IMR-90 (cell line): ENCODE data around the gene CFAP97. TPM values are rescaled to one million over a fixed set of nuclear protein-coding genes. Genes with fewer than 3 reads are reported as not detected.

Experiments
- ATAC-seq: fragments of 200-7000 bp; cut with Tn5 transposase; 2 replicates; pipeline ENCODE4 v1.9.1; 2020; ENCODE audit warnings: low read depth, mild to moderate bottlenecking, moderate library complexity
- BruUV-seq: library from RNA; stranded (reverse); fragments of 400-500 nt; replicated peaks from 2 replicates; lab custom pipeline; 2021; lab: Mats Ljungman, UMichigan
- CTCF ChIA-PET: fragments of 300-600 bp; formaldehyde crosslinking; extraction: SDS; loops from one replicate; lab custom pipeline; 2021; ENCODE audit warnings: antibody characterized with exemption; lab: Yijun Ruan, JAX
- POLR2A ChIA-PET: fragments of 300-600 bp; sonication (Branson Sonifier 250); formaldehyde crosslinking; loops from one replicate; lab custom pipeline; 2022; ENCODE audit warnings: antibody characterized with exemption; ENCODE audit not compliant: unreplicated experiment; lab: Charles Lee
- DNase-seq: peaks from one replicate; pipeline ENCODE4 v3.0.0; 2013
- H2AFZ ChIP-seq: replicated peaks from 2 replicates; pipeline ENCODE3; 2013; ENCODE audit warnings: low read length, mild to moderate bottlenecking; ENCODE audit not compliant: poor library complexity
- H2AK5ac ChIP-seq: 2 replicates; pipeline ENCODE4 v1.6.1; 2013; ENCODE audit warnings: low read depth, low read length, inconsistent platforms
- H2AK9ac ChIP-seq: replicated peaks from 2 replicates; pipeline ENCODE3; 2013; ENCODE audit warnings: mild to moderate bottlenecking, low read depth, low read length, moderate library complexity; ENCODE audit not compliant: poor library complexity
- H2BK120ac ChIP-seq: 2 replicates; pipeline ENCODE4 v1.6.1; 2013; ENCODE audit warnings: low read depth, low read length, inconsistent platforms
- H2BK15ac ChIP-seq: 3 replicates; pipeline ENCODE4 v1.6.1; 2013; ENCODE audit warnings: low read depth, low read length, inconsistent platforms
- H2BK20ac ChIP-seq: 2 replicates; pipeline ENCODE4 v1.6.1; 2013; ENCODE audit warnings: low read depth, mild to moderate bottlenecking, inconsistent platforms, low read length, moderate library complexity
- H2BK5ac ChIP-seq: 2 replicates; pipeline ENCODE4 v1.6.1; 2013; ENCODE audit warnings: mild to moderate bottlenecking, low read depth, low read length, inconsistent platforms; ENCODE audit not compliant: poor library complexity, severe bottlenecking
- H3K14ac ChIP-seq: replicated peaks from 2 replicates; pipeline ENCODE4 v1.6.1; 2013; ENCODE audit warnings: low read depth, low read length, inconsistent platforms
- H3K18ac ChIP-seq: 2 replicates; pipeline ENCODE4 v1.6.1; 2013; ENCODE audit warnings: low read depth, low read length, control low read depth
- H3K23ac ChIP-seq: 2 replicates; pipeline ENCODE4 v1.6.1; 2013; ENCODE audit warnings: low read depth, low read length, inconsistent platforms
- H3K27ac ChIP-seq: 2 replicates; pipeline ENCODE4 v1.5.1; 2013; ENCODE audit warnings: mild to moderate bottlenecking, control low read depth, low read length; ENCODE audit not compliant: insufficient read depth
- H3K27me3 ChIP-seq: 2 replicates; pipeline ENCODE4 v1.6.1; 2013; ENCODE audit warnings: low read length; ENCODE audit not compliant: control insufficient read depth, insufficient read depth
- H3K36me3 ChIP-seq: 2 replicates; pipeline ENCODE4 v1.6.1; 2013; ENCODE audit warnings: low read length, mixed read lengths; ENCODE audit not compliant: control insufficient read depth, insufficient read depth
- H3K4ac ChIP-seq: 2 replicates; pipeline ENCODE4 v1.6.1; 2013; ENCODE audit warnings: low read depth, low read length, inconsistent platforms
- H3K4me1 ChIP-seq: 2 replicates; pipeline ENCODE4 v1.6.1; 2013; ENCODE audit warnings: low read length, mixed read lengths; ENCODE audit not compliant: control insufficient read depth, insufficient read depth
- H3K4me2 ChIP-seq: 2 replicates; pipeline ENCODE4 v1.6.1; 2013; ENCODE audit warnings: low read depth, mild to moderate bottlenecking, control low read depth, low read length, moderate library complexity
- H3K4me3 ChIP-seq: 2 replicates; pipeline ENCODE4 v1.5.1; 2013; ENCODE audit warnings: low read depth, mild to moderate bottlenecking, control low read depth, low read length, moderate library complexity; ENCODE audit not compliant: insufficient read depth
- H3K56ac ChIP-seq: 2 replicates; pipeline ENCODE4 v1.6.1; 2013; ENCODE audit warnings: low read length, inconsistent platforms; ENCODE audit not compliant: insufficient read depth; ENCODE audit errors: extremely low read depth
- H3K79me1 ChIP-seq, 2 experiments: 2 replicates each; pipeline ENCODE4 v1.6.1; 2013; ENCODE audit warnings: low read length in 2 of 2, inconsistent platforms in 1 of 2, low read depth in 1 of 2
- H3K9ac ChIP-seq: 2 replicates; pipeline ENCODE4 v1.6.1; 2013; ENCODE audit warnings: low read depth, low read length, control low read depth
- H3K9me1 ChIP-seq: 2 replicates; pipeline ENCODE4 v1.6.1; 2013; ENCODE audit warnings: low read length, inconsistent platforms; ENCODE audit not compliant: insufficient read depth
- H3K9me3 ChIP-seq: 2 replicates; pipeline ENCODE4 v1.6.1; 2013; ENCODE audit warnings: low read length; ENCODE audit not compliant: control insufficient read depth, insufficient read depth
- H4K20me1 ChIP-seq: 2 replicates; pipeline ENCODE4 v1.6.1; 2013; ENCODE audit warnings: low read length, inconsistent platforms; ENCODE audit not compliant: insufficient read depth
- H4K5ac ChIP-seq: 2 replicates; pipeline ENCODE4 v1.6.1; 2013; ENCODE audit warnings: mild to moderate bottlenecking, low read depth, low read length, control low read depth
- H4K8ac ChIP-seq, 2 experiments: 2 replicates each; pipeline ENCODE4 v1.6.1; 2013; ENCODE audit warnings: low read depth in 2 of 2, low read length in 2 of 2, control low read depth in 1 of 2, inconsistent platforms in 1 of 2
- H4K91ac ChIP-seq: 2 replicates; pipeline ENCODE4 v1.6.1; 2013; ENCODE audit warnings: low read depth, low read length, inconsistent platforms; ENCODE audit not compliant: insufficient read depth
- BHLHE40 ChIP-seq: fragments of 150-350 bp; IDR thresholded peaks from 2 replicates; pipeline ENCODE4 v1.6.1; 2016; ENCODE audit warnings: mild to moderate bottlenecking, low read depth, low read length
- CEBPB ChIP-seq: IDR thresholded peaks from 2 replicates; pipeline ENCODE4 v1.6.1; 2012; ENCODE audit warnings: low read depth, low read length, improper control_type of control experiment
- CHD1 ChIP-seq: IDR thresholded peaks from 2 replicates; pipeline ENCODE4 v1.6.1; 2012; ENCODE audit warnings: low read depth, low read length, improper control_type of control experiment
- MAFK ChIP-seq: IDR thresholded peaks from 2 replicates; pipeline ENCODE4 v1.6.1; 2012; ENCODE audit warnings: low read depth, low read length, improper control_type of control experiment
- MAZ ChIP-seq: IDR thresholded peaks from 2 replicates; pipeline ENCODE4 v1.6.1; 2012; ENCODE audit warnings: low read depth, mild to moderate bottlenecking, low read length, improper control_type of control experiment, moderate library complexity, borderline replicate concordance
- MXI1 ChIP-seq: IDR thresholded peaks from 2 replicates; pipeline ENCODE4 v1.6.1; 2012; ENCODE audit warnings: low read depth, mild to moderate bottlenecking, low read length, moderate library complexity, borderline replicate concordance
- NFE2L2 ChIP-seq: fragments of 150-350 bp; IDR thresholded peaks from 2 replicates; pipeline ENCODE4 v1.6.1; 2016; ENCODE audit warnings: low read depth, mild to moderate bottlenecking, low read length
- POLR2A ChIP-seq: IDR thresholded peaks from 2 replicates; pipeline ENCODE4 v1.6.1; 2012; ENCODE audit warnings: mild to moderate bottlenecking, low read depth, low read length
- RAD21 ChIP-seq: IDR thresholded peaks from 2 replicates; pipeline ENCODE4 v1.6.1; 2012; ENCODE audit warnings: low read length, improper control_type of control experiment
- RCOR1 ChIP-seq: IDR thresholded peaks from 2 replicates; pipeline ENCODE4 v1.6.1; 2012; ENCODE audit warnings: mild to moderate bottlenecking, low read length, improper control_type of control experiment; ENCODE audit not compliant: insufficient replicate concordance
- RFX5 ChIP-seq: IDR thresholded peaks from 2 replicates; pipeline ENCODE4 v1.8.0; 2012; ENCODE audit warnings: low read depth, mild to moderate bottlenecking, low read length, moderate library complexity
- SMC3 ChIP-seq: fragments of 150-350 bp; IDR thresholded peaks from 2 replicates; pipeline ENCODE4 v1.6.1; 2016; ENCODE audit warnings: low read depth, mild to moderate bottlenecking, antibody characterized with exemption, low read length, moderate library complexity
- WGBS, 2 experiments: methylation state at CpG; one replicate each; pipeline versions ENCODE4 v1.1.5 to v1.1.7; 2013; ENCODE audit warnings: missing lambda C conversion rate in 2 of 2; ENCODE audit not compliant: insufficient read length in 1 of 2; ENCODE audit errors: extremely low coverage in 2 of 2; 5-methylcytosine and 5-hydroxymethylcytosine counted together
- dilution Hi-C: fragments of 300-500 bp; cut with HindIII; formaldehyde crosslinking; loops from one replicate; pipeline ENCODE4 v1.14.3; 2018; ENCODE audit warnings: low sequenced_read_pairs; ENCODE audit not compliant: unreplicated experiment
- in situ Hi-C: fragments of 300-500 bp; cut with MboI; formaldehyde crosslinking; loops from 3 replicates; pipeline ENCODE4 v1.14.3; 2019; ENCODE audit warnings: low sequenced_read_pairs, inconsistent platforms, mixed read lengths
- intact Hi-C: fragments of 100-400 bp; cut with micrococcal nuclease; formaldehyde crosslinking; loops from 2 replicates; pipeline ENCODE4 v1.10.0; 2022
- polyA plus RNA-seq, 3 experiments: library from polyadenylated mRNA; depleted of rRNA; stranded (reverse); fragments of >200 nt; gene quantifications; 2 replicates each; pipeline ENCODE4 v1.2.3, GENCODE V29; 2012; ENCODE audit warnings: low replicate concordance in 1 of 3
- total RNA-seq: library from RNA; depleted of rRNA; stranded (reverse); fragments of >200 nt; gene quantifications from 2 replicates; pipeline ENCODE4 v1.2.3, GENCODE V29; 2012
- TF ChIP-seq, protein P1 (sequence below): fragments of 150-350 bp; IDR thresholded peaks from 2 replicates; pipeline ENCODE4 v1.6.1; 2017; ENCODE audit warnings: mild to moderate bottlenecking, antibody characterized with exemption, low read length, low read depth
- TF ChIP-seq, protein P2 (sequence below): conservative IDR thresholded peaks from 2 replicates; pipeline ENCODE4 v1.5.1; 2012; ENCODE audit warnings: mild to moderate bottlenecking, low read depth, low read length, improper control_type of control experiment
- TF ChIP-seq, protein P3 (sequence below): fragments of 150-350 bp; IDR thresholded peaks from 2 replicates; pipeline ENCODE4 v1.6.1; 2016; ENCODE audit warnings: low read depth, mild to moderate bottlenecking, low read length, moderate library complexity, borderline replicate concordance

The CFAP97 gene
- total and polyA plus RNA-seq, 2 of the 4 experiments (the other 2 are of a cell fraction): 14.5 to 16.0 TPM

DNA sequence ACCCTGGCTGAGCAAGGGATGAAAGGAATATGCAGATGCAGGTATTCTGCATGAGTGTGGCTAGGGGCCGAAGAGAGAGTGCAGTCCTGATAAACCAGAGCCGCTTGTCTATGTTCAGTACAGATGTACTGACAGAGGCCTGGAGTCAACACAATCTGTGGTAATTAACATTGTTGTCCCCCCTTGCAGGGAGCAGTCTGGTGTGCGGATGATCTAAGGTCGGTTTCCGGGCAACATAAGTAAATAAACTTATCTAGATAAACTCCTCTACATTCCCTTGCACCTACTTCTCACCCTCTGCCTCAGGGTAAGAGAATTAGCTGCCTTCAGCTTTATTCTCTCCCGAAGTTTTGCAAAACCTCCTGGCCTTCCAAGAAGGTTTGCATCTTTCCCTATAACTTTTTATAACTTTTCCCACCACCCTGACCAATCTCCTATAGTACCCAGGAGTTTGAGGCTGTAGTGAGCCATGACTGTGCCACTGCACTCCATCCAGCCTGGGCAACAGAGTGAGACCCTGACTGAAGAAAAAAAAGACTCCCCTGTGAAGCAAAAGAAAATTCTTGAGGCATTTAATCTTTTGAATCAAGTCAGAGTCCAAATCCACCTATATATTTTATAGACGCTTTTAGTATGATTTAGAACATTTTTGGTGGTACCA is 32.2 kb upstream of the CFAP97 start:
- Histone ChIP-seq H3K9ac (no peak overlapping the region), H4K8ac (no peak overlapping the region), H3K27me3 (no peaks in the 10 kb centered on the region), H3K27ac (no peak overlapping the region), H2BK15ac (no peak overlapping the region), H2AK9ac (no peak overlapping the region), H3K18ac (no peak overlapping the region), H3K56ac (no peak overlapping the region), H4K91ac (no peak overlapping the region), H2AFZ (no peak overlapping the region), H4K20me1 (peaks cover 3% of the 10 kb centered on the region; the same call in 1 of the 2 replicates), H2BK120ac (no peak overlapping the region), H2BK5ac (no peak overlapping the region), H3K4me1 (peaks cover 6% of the 10 kb centered on the region), H3K4ac (no peak overlapping the region), H3K4me3 (no peak overlapping the region), H3K9me3 (no peaks in the 10 kb centered on the region), H3K23ac (0 out of 2 replicates have a peak overlapping the region, but pooled peaks have one; percentile 42), H3K36me3 (no peaks in the 10 kb centered on the region), H3K14ac (0 out of 2 replicates have a peak overlapping the region, but pooled peaks have one; percentile 4), H2BK20ac (no peak overlapping the region), H3K9me1 (peaks cover 6% of the 10 kb centered on the region; the same call in 1 of the 2 replicates), H4K5ac (no peak overlapping the region), H2AK5ac (no peak overlapping the region), H3K4me2 (no peak overlapping the region), H3K79me1 (peaks cover 19 to 37% of the 10 kb centered on the region in 2 experiments)
- POLR2A ChIA-PET: interaction anchor here (0.5 kb wide), 1 partner anchor 21 kb away, joined by 8 read pairs; no protein-coding TSS in a partner anchor
- DNase-seq: peak; percentile 38
- CTCF ChIA-PET: no interaction called here
- intact Hi-C loops: no loop called here
- dilution Hi-C loops: no loop called here
- WGBS, 2 experiments: 0% methylated on average over 1 of the region's 7 CpGs; no CpG with 5 or more reads in 1 of the 2 experiments
- no TSS peak for BruUV-seq
- in situ Hi-C loops: no loop called here
- peak; percentile 42 for ATAC-seq
- no peak for TF ChIP-seq RCOR1
- no peak for TF ChIP-seq MXI1
- TF ChIP-seq MAZ: no peak
- no peak for TF ChIP-seq CHD1
- no peak for TF ChIP-seq SMC3
- no peak for TF ChIP-seq POLR2A
- TF ChIP-seq RFX5: no peak
- TF ChIP-seq, protein P1, sequence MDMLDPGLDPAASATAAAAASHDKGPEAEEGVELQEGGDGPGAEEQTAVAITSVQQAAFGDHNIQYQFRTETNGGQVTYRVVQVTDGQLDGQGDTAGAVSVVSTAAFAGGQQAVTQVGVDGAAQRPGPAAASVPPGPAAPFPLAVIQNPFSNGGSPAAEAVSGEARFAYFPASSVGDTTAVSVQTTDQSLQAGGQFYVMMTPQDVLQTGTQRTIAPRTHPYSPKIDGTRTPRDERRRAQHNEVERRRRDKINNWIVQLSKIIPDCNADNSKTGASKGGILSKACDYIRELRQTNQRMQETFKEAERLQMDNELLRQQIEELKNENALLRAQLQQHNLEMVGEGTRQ: no peak
- no peak for TF ChIP-seq NFE2L2
- no peak for TF ChIP-seq MAFK
- TF ChIP-seq, protein P2, sequence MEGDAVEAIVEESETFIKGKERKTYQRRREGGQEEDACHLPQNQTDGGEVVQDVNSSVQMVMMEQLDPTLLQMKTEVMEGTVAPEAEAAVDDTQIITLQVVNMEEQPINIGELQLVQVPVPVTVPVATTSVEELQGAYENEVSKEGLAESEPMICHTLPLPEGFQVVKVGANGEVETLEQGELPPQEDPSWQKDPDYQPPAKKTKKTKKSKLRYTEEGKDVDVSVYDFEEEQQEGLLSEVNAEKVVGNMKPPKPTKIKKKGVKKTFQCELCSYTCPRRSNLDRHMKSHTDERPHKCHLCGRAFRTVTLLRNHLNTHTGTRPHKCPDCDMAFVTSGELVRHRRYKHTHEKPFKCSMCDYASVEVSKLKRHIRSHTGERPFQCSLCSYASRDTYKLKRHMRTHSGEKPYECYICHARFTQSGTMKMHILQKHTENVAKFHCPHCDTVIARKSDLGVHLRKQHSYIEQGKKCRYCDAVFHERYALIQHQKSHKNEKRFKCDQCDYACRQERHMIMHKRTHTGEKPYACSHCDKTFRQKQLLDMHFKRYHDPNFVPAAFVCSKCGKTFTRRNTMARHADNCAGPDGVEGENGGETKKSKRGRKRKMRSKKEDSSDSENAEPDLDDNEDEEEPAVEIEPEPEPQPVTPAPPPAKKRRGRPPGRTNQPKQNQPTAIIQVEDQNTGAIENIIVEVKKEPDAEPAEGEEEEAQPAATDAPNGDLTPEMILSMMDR: no peak
- no peak for TF ChIP-seq RAD21
- TF ChIP-seq CEBPB: no peak
- TF ChIP-seq BHLHE40: no peak
- TF ChIP-seq, protein P3, sequence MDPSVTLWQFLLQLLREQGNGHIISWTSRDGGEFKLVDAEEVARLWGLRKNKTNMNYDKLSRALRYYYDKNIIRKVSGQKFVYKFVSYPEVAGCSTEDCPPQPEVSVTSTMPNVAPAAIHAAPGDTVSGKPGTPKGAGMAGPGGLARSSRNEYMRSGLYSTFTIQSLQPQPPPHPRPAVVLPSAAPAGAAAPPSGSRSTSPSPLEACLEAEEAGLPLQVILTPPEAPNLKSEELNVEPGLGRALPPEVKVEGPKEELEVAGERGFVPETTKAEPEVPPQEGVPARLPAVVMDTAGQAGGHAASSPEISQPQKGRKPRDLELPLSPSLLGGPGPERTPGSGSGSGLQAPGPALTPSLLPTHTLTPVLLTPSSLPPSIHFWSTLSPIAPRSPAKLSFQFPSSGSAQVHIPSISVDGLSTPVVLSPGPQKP: no peak
